SKM-1 treated with dmso at 0.1 percent for 144 hours (cell line): ENCODE data around the gene LAT.

Experiments
- DNase-seq: peaks from one replicate; lab custom pipeline; 2025; ENCODE audit not compliant: unreplicated experiment; lab: John Stamatoyannopoulos, UW

The LAT gene

GRCh38 chr16:29007730-29008593 lies 23.1 kb downstream of the LAT start:
- DNase-seq: no peak

- DNase-seq: no peak
Observed at GRCh38 chr16:29009050-29009837, 24.4 kb downstream of the LAT start.

GRCh38 chr16:29009838-29010166 lies 24.9 kb downstream of the LAT start:
- no peak for DNase-seq

GRCh38 chr16:29011112-29011511 lies 26.3 kb downstream of the LAT start:
- DNase-seq: no peak

- no peak for DNase-seq
Observed at GRCh38 chr16:29011851-29012250, 27.0 kb downstream of the LAT start.

- no peak for DNase-seq
Observed at GRCh38 chr16:29012913-29013553, 28.2 kb downstream of the LAT start.

GRCh38 chr16:29014561-29015069 lies 29.8 kb downstream of the LAT start:
- no peak for DNase-seq

- no peak for DNase-seq
Observed at GRCh38 chr16:29022196-29022595, 37.3 kb downstream of the LAT start.

- no peak for DNase-seq
Observed at GRCh38 chr16:29023279-29024277, 38.7 kb downstream of the LAT start.

- no peak for DNase-seq
Observed at GRCh38 chr16:29024278-29024677, 39.4 kb downstream of the LAT start.

- DNase-seq: no peak
Observed at GRCh38 chr16:29025218-29025617, 40.4 kb downstream of the LAT start.

- no peak for DNase-seq
Observed at GRCh38 chr16:29025735-29026134, 40.9 kb downstream of the LAT start.

- DNase-seq: no peak
Observed at GRCh38 chr16:29028457-29029167, 43.8 kb downstream of the LAT start.

GRCh38 chr16:29029168-29029994 lies 44.5 kb downstream of the LAT start:
- DNase-seq: no peak

GRCh38 chr16:29030086-29030840 lies 45.4 kb downstream of the LAT start:
- DNase-seq: no peak
